Activated T-cell treated with anti-CD3 and anti-CD28 coated beads, Interleukin-2, amount 50 U/mL, for 48 hours (primary cell): ENCODE results near the gene IFNG.

Experiments
- DNase-seq, 2 experiments: peaks; one replicate each; pipeline ENCODE4 v3.0.0-alpha.2; 2020

The IFNG gene

DNA sequence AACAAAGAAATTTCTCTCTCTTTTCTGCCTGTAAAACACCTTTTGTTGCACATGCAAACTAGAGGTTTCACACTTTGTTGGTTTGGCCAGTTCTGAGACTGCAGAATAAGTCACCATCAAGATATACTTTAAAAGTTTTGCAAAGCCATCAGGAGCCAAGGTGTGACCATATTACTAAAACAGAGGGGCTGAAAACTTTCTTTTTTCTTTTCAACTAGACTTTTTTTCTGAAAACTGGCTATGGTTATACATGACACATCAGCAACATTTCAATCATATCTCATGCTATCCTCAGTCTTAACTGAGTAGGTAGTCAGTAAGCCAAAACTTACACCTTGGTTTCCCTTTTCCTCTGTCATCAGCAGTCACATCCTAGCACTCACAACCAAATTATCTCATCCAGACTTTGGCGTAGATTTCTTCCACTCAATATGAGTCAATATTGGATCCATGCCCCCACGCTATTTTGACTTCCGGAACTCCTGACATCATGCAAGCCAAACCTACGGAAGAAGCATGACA, 4.1 kb upstream of the IFNG start:
- no peak for DNase-seq

DNA sequence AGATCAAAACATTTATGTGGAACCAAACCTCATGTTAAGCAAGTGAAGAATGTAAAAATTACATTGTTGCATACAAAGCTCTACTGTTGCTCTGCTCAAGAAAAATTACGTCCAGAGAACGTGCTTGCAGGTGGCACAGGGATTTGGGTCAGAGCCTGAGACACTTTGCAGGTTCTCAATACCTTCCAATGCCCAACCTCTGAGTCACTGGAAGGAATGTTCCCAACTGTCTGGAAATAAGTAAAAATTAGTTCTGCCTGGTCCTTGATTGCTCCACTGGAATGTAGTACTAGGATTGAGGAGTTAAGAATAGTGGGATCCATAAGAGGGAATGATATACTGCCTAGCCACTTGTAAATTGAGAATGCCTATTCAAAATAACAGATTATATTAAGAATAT, 2.8 kb upstream of the IFNG start:
- DNase-seq = no peak

- no peak for DNase-seq
Observed at GRCh38 chr12:68158432-68158831, 1.1 kb downstream of the IFNG start.

GRCh38 chr12:68157380-68157779, 2.2 kb downstream of the IFNG start:
- no peak for DNase-seq

DNA sequence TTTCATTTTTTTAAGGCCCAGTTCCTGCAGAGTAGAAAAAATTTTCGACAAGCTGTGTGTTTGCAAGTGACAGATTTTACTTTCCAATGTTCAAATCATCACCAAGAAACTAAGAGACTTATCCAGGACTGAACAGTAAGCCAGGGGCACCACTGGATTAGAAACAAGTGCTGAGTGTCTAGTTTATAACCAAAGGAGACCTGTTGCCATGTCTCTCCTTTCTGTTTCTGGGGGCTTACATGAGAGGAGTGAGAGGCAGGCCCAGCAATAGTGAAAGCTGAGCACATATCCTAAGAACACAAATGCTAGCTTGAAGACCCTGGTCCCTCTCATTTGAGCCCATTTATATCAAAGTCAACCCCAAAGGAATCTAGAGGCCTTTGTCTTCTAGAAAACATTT, 2.9 kb downstream of the IFNG start:
- no peak for DNase-seq

DNA sequence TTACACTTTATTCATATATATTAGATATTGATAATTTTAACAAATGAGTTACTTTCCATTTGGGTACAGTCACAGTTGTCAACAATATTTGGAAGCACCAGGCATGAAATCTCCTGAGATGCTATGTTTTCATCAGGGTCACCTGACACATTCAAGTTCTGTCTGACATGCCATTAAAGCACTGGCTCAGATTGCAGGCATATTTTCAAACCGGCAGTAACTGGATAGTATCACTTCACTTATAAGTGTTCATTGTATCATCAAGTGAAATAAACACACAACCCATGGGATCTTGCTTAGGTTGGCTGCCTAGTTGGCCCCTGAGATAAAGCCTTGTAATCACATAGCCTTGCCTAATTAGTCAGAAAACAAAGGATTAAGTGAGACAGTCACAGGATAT, 4.8 kb downstream of the IFNG start:
- DNase-seq = no peak

GRCh38 chr12:68148261-68148951, 11.1 kb downstream of the IFNG start:
- DNase-seq = no peak

GRCh38 chr12:68140556-68140955, 19.0 kb downstream of the IFNG start:
- no peak for DNase-seq

DNA sequence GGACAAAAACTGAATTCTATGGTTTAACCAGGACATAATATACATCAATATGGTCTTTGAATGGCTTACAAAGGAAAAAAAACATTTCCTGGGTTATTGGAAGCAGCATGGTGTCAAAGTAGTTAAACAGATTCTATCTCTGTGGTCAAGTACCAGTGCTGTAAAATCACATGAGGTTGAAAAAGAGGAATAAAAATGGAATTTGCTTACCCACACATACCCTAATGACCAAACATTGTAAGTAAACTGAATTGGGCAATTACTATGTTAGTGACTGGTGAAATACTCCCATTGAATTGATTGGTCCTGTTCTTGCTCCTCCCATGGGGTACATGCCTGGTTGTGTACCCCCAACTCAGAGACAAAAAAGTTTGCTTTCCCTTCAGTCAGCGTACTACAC, 19.6 kb downstream of the IFNG start:
- no peak for DNase-seq

DNA sequence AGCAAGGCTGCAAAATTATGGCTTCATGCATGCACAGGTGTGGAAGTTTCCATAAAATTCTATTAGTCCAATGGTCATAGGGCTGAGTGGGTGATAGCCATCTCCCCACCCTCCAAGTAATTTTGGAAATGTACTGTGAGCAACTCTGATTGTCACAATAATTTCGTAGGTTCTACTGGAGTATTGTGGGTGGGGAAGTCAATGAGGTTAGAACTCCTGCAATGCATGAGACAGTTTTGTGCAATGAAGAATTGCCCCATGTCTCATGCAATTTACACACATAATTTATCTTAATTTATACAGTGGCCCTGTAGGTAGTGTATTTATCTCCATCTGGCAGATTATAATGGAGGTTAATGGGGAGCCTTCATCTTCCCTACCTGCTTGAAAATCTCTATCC, 20.5 kb downstream of the IFNG start:
- no peak for DNase-seq

DNA sequence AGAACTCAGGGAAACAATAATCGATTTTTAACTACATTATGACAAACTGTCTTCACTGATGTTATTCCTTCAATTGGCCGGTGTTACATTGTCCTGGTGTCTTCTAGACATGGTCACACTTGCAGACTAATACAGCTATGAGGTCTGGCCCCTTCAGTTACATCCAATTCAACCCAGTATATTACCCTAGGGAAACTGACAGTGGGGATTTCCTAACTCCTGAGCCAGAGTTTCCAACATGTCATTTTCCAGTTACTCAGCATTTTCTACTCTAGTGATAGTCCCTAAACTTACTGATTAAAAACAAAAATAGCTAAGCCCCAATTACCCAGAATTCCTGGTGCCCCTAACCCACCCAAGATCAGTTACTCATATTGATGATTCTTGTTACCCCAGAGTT, 21.1 kb downstream of the IFNG start:
- DNase-seq = no peak

DNA sequence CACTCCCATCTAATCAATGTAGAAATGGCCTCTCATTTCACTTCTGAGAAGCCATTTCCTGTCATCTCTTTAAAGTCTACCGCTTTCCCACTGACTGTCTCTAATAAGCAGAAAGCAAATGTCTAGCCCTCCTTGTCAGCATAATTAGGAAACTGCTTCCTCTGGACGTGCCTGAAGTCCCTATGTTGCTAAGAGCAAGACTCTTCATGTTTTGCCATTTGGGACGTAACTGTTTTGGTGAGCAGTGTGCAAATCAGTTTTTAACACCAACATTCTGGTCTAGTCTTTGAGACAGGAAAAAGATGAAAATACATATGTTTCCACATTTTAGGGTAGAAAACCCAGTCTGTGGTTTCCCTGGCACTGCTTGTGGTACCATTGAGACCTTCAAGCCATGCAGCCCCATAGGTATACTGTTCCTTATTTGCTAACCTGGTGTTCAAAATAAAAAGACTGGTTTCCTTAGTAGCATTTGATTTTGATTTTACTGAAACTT, 22.2 kb downstream of the IFNG start:
- no peak for DNase-seq

DNA sequence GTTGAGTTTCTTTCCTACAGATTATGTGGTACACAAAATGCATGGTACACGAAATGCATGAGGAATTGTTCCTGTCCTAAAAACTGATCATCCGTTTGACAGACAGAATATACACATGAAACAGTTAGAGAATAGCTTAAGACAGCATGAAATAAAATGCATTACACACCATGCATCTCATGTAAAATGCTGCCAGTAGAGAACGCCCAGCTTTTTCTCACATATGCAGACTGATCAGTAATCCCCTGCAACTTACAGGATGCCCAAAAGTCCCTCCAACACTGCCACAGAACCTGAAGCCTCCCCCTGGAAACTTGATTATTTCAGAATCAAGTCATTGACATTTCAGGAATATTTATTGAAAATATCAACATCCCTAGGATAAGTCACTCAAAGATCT, 24.0 kb downstream of the IFNG start:
- no peak for DNase-seq

DNA sequence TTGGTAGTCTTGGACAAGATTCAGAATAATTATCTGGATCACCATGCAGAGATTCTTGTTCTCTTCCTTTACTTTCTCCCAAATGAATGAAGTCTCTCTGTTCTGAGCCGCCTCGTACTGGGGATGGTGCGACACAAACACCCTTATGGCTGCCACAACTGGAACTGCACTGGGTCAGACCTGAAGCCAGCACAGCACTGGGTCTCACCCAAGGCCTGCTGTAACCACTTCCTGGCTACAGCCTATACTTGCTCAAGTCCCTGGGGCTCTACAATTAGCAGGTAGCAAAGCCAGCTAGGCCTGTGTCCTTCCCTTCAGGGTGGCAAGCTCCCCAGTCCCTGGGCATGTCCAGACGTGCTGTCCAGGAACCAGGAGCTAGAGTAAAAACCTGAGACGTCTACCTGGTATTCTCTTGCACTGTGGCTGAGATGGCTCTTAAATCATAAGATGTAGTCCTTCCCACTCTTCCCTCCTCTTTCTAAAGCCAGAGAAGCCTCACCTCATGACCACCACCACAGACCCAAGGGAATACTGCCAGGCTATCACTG, 27.6 kb downstream of the IFNG start:
- no peak for DNase-seq

DNA sequence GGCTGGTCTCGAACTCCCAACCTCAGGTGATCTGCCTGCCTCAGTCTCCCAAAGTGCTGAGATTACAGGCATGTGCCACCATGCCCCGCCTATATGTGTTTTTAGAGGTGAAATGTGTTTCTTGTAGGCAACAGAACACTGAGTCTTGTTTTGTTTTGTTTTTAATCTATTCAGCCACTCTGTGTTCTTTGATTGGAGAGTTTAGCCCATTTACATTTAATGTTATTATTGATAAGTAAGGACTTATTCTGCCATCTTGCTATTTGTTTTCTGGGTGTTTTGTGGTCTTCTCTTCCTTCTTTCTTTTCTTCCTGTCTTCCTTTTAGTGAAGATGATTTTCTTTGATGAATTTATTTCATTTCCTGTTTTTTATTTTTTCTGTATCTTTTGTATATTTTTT, 29.6 kb downstream of the IFNG start:
- no peak for DNase-seq

GRCh38 chr12:68122236-68122920, 37.2 kb downstream of the IFNG start:
- no peak for DNase-seq

DNA sequence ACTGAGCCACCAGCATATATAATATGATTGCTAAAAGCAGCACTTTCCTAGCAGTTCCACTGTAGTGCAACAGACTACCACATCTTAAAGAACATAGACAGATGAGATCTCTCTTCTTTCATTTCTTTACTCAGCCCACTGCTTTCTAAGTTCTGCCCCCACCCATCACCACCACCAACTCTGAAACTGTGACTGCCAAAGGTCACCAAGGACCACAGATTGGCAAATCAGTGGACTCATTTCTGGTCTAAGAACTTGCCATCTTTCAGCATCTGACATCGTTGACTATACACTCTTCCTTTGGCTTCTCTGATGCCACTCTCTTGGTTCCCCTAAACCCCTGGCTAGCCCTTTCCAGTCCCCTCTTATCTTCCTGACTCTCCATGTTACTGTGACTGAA, 38.4 kb downstream of the IFNG start:
- peak; percentile 72 to 73 for DNase-seq

GRCh38 chr12:68119724-68120211, 39.8 kb downstream of the IFNG start:
- DNase-seq = peak; percentile 82 to 85

- DNase-seq = no peak
Observed at GRCh38 chr12:68119250-68119649, 40.3 kb downstream of the IFNG start.

GRCh38 chr12:68118096-68118755, 41.3 kb downstream of the IFNG start:
- no peak for DNase-seq

- no peak for DNase-seq
Observed at GRCh38 chr12:68117661-68118060, 41.9 kb downstream of the IFNG start.

GRCh38 chr12:68115281-68115680, 44.3 kb downstream of the IFNG start:
- no peak for DNase-seq

DNA sequence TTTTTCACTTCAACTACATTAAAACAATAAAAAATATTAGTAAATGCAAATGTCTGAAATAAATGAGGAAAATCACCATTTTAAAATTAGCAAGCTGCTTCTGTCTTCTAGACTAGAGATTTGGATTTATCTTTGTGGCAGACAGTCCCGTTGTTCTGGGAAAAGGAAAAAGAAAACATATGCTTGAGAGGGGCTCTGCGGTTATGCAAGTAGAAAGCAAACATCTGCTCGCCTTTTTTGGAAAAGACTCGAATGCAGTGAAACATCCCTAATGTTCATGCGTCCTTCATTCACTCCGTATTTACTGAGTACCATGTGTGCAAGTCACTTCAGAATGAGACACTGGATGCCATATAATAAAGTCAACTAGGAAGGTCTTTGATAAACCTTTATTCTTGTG, 44.9 kb downstream of the IFNG start:
- no peak for DNase-seq
